Stimulated activated CD8-positive, alpha-beta memory T cell treated with anti-CD3 and anti-CD28 coated beads, Interleukin-7, amount 100 ng/mL, for 4 hours (primary cell): ENCODE data around the gene ZFHX2.

Experiments
- DNase-seq, 2 donors: peaks; one replicate each; pipeline ENCODE4 v3.0.0-alpha.2; 2020; ENCODE audit warnings: low read depth in 2 of 2

Gene ZFHX2

DNA sequence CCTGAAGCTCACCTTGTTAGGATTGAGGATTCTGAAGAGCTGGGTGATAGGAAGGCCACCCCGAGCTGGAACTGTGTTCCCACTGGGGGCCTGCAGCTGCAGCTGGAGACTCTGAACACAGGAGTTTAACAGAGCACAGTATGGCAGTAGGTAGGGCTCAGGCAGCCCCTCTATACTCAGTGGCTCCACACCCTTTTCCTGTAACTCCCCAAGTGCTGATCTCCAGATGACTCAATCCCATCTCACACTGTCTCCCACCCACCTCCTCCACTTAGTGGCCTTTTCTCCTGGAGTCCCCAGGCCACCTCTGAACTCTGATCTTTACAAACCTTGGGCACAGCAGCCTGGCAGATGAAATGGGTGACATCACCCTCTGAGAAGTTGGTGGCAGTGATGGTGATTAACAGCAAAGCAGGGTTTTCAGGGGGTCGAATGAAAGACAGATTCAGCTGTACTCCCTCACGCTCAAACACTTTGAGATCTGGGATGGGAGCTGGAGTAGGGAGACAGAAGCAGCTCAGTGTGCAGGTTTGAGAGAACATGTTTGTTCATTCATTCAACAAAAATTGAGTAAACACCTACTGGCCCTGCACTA is 8.5 kb upstream of the ZFHX2 start:
- no peak for DNase-seq

DNA sequence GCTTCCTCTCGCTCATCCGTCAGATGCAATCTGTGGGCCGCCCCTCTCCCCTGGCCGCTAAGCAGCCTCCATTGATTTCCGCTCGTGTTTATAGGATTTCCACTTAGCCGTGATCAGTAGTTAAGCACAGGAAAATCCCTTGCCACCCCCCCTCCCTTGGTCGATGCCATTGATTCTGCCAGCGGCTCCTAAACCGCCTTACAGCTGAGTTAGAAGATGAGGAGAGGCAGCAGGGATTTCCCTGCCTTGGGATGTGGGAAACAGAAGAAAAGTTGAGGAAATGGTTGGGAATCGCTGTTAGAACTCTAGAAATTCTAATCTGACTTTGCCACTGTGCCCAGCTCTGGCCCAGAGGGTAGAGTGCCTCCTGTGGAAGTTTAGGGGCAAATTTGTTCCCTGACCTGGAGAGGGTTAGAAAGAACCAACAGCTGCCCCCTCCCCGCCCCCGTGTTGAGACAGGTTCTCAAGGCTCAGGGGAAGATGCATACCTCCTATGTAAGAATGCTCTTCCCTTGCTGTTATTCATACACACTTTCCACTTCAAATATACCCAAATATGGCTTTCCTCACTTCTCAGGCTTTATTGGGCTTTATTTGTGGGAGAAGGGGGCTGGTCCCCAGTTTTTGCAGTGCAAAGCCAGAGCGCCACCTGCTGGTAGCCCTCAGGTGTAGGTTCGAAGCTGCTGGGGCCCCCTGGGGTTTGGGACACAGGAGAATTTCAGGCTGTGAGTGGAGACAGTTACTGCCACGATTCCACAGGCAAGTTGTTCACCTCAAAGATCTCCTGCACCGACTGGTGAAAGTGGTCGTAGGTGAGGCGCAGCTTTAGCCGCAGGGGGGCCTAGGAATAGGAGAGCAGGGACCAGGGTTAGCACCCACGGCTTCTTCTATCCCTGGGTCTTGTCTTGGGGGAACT is 7.7 kb upstream of the ZFHX2 start:
- DNase-seq: peak; percentile 28 to 44

DNA sequence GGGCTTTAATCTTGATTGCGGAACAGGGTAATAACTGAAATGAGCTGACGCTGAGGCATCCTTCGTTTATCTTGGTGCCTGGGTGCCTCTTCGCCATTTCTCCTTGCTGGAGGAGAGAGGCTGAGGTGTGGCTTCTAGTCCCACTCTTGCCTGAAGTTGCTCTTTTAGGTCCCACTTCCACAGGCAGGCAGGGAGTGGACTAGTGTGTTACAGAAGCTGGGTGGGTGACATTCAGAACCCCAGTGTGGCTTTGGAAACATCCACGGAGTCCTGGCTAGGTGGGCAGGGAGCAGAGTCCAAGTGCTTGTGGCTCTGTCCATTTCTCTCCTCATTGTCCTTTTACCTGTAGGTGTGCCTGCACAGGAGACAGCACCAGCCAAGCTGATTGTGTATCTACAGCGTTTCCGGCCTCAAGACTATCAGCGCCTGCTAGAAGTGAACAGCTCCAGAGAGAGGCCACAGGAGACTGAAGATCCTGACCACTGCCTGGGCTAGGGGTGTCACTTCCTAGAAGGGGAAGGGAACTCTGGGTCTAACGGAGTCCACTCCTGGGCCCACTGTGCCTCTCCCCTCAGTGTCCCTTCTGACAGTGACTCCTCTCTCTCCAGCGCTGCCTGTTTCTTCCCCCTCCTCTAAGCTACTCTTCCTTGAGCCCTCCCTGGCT is 6.9 kb upstream of the ZFHX2 start:
- DNase-seq: no peak

DNA sequence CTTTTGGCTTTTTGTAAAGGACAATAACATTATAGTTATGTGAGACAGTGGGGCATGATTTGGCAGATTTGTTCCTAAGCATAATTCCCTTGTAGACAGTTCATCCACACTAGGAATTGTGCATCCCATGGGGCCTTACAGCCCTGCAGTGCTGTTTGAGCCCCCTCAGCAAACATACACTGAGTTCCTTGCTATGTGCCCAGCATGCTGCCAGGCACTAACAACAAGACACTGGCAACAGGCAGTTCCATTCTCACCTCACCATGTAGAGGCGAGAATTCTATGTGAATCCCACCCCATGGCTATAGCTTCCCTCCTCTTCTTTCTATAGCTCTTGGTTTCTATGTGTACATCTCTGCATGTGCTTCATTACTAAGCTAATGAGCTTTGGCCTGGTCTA is 6.4 kb upstream of the ZFHX2 start:
- no peak for DNase-seq

DNA sequence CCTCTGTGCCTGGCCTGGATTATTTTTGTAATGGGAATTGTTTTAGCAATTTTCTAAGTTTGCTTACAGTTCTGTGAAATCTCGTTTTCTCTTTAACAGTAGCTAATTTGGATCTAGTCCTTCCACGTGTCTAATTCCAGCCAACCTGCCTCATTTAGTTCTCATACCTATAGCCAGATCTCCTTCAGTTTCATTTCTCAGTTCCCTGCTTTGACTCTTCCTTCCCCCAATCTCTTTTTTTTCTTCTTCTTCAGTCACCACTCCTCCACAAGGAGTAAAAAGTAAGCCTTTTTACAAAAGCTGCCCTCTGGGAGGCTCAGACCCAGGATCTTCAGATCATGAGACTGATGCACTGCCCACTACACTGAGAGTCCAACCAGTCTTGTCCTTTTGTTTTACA is 6.0 kb upstream of the ZFHX2 start:
- no peak for DNase-seq

DNA sequence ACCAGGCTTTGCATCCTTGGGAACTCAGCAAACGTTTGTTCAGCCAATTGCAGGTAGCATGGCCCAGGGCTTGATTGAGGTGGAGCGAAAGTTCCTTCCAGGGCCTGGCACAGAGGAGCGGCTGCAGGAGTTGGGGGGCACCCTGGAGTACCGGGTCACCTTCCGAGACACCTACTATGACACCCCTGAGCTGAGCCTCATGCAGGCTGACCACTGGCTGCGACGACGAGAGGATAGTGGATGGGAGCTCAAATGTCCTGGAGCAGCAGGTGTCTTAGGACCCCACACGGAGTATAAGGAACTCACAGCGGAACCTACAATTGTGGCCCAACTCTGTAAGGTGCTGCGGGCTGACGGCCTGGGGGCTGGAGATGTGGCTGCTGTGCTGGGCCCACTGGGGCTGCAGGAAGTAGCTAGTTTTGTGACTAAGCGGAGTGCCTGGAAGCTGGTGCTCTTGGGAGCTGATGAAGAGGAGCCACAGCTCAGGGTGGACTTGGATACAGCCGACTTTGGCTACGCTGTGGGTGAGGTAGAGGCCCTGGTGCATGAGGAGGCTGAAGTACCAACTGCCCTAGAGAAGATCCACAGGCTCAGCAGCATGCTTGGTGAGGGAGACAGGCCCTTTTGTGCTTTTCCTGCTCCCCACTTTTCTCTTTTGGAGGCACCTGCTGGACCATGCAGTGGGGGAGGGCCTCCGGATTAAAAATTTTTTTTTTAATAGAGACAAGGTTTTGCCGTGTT is 5.3 kb upstream of the ZFHX2 start:
- no peak for DNase-seq

DNA sequence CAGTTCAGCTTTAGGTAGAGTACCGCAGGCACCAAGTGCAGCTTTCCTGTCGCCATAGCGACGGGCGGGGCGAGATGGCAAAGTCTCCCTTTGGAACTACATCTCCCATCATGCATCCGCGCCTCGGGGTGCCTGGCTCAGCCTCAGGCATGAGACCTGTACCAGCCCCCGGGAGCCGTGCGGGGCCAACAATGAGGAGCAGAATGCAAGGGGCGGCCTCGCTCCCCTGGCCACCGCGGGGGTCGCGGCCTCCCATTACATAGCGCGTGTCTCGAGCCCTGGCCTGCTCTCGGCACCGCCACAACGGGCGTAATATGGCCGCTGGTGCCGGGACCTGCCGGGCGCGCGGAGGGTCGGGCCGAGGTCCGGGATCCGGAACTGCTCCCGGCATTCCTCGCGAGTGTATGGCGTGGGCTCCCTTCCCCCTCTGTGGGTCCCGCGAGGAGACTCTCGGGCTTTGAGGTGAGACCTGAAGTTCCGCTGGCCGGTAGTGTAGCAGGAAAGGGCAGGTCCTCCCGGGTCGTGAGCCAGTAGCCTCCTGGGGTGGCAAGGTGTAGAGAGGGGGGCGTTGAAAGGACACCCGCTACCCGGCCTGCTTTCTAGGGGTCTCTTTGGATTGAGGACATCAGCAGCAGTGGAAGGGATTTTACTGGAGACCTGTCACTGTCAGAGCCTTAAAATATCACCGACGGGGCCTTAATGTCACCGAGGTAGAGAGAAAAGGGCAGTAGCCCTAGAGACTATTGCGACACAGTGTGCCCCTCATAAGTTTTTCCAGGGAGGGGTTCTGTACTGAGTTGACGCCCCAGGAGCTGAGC is 4.5 kb upstream of the ZFHX2 start, which contains the start of gene THTPA:
Gene THTPA (plus strand): TSS at position 390 of the 818 bp plus-strand sequence. CDS start 487 bp downstream, outside the sequence.
- peak; percentile 89 for DNase-seq

DNA sequence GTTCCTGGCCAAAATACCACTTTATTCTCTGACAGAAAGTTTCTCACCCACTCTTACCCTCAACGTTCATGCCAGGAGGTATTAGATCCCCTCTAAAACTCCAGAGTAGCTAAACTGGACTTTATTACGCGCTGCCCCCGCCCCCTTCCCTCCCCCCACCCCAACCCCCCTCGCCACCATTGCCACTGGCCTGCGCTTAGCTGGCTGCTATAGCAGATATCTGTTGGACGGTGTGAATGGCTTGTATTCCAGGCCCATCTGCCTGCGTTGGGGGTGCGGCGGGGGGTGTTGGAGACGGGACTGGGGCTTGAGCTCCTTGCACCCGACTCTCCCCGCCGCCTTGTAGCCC is 3.9 kb upstream of the ZFHX2 start:
- no peak for DNase-seq

DNA sequence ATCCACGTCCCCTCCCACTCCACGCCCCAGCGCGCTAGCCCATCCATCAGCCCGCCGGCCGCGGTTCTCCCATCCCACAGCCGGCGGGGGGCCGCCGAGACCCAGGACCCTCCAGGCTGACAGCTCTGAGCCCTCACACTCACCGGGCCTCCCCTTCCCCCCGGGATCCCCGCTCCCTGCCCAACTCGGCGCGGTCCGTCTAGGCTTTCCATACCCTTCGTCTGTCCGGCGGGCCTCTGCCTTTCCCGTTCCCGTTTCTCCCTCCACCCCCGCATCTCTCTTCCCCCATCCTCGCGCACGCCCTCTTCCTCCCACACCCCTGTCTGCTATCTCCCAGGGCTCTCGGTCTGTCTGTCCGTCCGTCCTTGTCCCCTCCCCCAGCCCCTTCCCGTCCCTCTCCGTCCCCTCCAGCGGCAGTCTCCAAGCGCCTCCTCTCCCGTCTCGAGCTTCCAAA is 726 bp downstream of the ZFHX2 start:
- DNase-seq: no peak

DNA sequence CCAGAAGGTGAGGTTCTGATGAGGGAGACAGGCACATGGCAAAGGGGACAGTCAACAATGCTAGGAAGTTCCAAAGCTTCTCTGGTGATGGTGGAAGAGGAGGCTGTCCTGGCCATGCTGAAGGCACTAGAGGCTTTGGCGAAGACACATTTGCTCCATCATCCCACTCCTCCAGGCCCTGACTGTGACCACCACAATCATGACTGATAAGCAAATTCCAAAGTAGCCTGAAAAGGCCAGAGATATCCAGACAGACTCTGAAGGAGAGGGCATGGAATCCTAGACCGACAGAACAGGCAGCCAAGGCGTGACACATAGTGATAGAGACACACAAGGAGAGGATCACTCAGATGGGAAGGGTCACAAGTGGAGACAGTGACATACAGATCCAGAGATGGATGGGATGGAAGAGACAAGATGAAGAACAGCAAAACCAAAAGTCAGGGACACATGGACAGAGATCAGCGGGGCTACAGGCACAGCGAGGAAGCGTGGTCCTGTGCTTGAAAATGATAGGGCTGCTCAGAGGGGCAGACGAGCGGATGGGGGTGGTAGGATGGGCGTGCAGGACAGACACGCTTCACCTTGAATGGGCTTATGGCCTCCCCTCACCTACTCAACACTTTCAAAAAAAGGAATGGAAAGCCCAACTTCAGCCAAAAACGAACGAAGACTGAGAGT is 1.3 kb downstream of the ZFHX2 start:
- DNase-seq: no peak

DNA sequence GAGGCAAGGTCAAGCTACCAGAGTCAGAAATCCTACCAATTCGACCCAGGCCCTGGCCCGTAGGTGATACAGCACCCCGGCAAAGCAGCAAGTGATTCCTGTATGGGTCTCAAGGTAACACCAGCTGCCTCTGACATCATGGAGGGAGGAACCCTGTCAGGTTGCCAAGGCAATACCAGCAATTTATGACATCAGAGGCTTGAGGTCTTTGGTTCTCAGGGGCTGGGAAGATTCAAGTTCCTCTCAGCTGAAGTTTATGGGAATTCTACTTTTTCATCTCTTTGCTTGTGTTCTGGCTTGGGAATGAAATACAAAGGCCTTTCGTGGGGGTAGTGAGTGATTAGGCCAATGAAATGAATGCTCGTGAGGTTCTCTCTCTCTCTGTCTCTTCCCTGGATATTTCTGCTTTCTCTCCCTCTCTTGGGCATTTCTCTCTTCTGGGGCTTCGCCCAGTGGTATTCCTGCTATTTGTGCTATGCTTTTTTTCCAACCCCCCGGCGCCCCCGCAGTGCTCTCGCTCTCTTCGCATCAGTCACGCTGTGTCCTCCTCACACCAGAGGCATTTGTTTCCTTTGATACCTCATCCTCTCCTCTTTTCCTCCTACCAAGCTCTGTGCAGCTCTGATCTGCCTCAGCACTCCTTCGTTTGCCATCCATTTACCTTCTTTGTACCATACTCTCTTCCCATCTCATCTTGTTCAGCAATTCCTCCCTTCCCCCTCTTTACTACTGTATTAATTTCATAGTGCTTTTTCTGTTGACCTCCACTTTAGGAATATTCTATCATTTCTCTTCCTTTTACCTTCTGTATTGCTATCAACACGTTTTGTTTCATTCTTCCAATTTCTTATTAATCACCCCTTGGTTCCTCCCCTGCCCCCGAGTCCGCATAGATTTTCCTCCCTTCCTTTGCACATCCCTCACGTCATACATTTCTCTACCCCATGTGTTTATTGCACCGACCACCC is 2.9 kb downstream of the ZFHX2 start:
- DNase-seq: no peak

DNA sequence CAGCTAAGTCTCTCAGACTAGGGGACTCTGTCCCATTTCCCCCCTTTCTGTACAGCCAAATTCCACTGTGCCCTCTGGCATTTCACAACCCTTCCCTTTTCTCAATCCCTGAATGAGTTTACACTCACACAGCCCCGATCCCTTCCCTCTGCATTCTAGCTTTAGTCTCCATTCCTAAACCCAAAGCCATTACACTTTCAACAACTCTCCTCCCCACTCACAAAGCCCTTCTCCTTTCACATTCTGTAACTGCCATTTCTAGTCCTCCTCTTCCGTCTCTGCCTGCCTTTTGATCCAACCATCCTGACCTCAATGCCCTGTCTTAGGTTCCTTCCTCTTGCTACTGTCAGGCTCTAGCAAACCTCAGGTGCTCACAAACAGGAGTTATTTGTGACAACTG is 3.6 kb downstream of the ZFHX2 start:
- DNase-seq: no peak

DNA sequence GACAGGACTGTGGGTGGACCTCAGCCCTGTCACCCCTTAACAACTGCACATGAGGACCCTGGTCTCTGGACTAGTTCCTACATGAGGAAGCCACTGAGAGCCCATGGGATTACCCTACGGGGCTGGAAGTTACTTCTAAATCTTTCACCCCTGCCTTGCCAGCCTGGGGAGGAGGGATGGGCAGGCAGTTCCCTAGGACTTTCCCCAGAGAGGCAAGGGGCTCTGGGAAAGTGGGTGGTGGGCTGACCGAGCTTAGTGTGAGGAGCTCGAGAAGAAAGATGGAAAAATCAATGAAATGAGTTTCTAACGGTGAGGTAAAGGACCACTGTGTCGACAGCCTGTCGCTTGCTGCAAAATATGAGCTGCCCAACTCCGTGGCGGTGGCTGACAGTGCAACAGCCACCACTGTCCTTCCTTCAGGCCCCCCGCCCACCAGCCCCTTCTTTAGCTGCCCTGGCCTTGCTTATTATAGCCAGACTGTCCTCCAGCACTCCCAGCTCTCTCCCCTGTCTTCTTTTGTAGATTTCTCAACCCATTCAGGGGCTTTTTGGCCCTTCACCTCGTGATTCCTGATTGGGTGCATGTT is 5.0 kb downstream of the ZFHX2 start:
- DNase-seq: no peak

DNA sequence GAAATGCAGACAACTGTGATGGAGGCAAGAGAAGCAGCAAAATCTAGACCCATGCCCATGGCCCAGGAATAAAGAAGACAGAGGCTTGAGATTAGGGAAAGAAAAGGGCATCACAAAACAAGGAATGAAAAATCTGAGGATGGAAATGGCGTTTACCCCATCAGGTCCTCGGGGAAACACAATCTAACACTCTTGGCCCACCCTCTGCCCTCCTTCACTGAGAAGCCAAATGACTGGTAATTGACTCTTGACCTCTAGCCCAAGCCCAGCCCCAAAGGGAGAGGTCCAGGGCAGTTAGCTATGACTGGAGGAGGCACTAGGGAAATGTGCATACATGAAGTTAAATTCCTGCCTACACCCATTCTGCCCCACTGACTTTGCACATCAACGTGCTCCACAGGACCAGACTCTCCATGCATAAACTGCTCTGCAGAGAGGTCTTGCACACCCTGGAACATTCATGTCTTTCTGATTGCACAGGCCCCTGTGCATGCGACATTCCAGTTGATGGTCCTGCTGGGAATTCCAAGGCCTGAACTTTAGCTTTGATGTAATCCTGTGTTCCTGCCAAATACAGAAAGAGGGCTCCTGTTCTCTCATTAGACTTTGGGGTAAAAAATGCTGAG is 5.7 kb downstream of the ZFHX2 start:
- DNase-seq: no peak

DNA sequence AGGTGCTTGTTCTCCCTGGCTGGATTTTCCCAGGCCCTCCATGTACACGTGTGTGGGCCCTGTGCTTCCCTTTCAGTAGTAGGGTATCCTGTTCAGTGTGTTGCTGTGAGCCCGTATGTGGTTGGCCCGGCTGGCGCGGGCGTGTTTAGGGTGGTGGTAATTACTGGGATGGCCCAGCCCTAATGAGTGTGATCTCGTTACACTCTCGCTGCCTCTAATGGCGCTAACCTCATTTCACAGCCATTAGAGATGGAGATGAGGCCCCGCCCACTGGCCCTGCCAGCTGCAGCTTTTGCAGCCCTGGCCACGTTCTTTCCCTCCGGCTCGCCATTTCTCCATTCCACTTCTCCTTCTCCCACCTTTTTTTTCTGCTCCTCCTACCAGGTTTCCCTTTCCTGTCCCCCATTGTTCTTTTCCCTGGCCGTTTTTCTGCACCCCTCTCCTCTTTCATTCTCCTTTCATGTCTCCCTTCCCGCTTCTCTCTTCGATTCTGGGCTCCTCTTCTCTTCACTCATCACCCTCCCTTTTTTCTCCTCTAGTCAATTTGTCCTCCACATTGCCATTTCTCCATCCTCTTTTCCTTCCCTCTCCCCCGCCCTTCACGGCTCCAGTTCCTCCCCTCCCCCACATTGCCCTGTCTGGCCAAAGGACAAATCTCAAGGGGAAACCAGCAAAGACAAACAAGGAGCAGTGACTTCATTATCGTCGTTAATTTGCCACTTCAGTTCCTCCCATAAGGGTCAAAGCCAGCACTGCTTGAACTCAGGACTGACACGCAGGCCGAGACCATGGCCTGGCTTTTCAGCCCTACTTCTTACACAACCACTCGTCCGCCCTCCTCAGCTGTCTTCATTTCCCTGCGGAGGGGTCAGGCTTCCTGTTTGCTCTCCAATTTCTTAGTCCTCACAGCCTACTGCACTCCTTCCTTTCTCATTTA is 6.8 kb downstream of the ZFHX2 start:
- no peak for DNase-seq

DNA sequence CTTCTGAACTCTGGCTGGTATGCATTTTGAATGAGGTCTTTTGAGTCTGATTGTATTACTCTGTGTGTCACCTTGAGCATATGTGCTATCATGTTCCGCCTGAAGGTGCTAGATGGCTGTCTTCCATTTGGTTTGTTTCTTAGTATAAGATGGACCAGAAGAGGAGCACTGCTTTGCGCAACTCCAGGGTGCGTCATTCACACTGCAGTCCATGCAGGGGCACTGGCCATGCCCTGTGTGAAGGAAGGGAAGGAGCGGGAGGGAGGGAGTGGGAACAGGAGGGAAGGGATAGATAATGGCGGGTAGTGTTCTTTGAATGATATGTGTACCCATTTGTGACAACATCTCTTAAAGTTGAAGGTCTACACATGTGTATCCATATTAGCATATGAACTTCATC is 8.2 kb downstream of the ZFHX2 start:
- DNase-seq: no peak

DNA sequence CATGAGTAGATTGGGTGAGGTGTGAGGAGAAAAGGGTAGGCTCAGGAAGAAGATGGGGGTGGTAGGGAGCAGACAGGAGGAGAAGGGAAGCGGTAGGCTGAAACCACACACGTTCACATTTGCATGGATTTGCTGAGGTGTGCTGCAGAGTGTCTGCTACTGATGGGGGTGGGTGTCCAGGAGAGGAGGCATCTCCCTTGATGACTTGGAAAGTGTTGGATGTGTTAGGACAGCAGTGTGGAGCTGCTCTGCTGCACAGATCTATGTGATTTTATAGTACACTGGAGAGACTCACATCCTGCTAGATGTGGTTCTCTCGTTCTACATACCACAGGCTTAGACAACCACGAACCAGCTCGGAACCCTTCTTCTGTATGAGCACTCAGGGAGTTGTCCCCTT is 9.3 kb downstream of the ZFHX2 start:
- DNase-seq: no peak

DNA sequence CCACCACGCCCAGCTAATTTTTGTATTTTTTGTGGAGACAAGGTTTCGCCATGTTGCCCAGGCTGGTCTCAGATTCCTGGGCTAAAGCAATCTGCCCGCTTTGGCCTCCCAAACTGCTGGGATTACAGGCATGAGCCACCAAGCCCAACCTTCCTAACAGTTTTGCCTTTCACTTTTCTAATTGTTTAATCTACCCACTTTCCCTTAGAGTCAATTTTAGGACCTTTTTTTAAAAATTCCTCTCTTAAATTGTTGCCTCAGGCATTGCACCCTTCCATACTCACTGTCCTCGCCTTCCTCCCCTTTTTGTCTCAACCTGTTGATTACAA is 11.5 kb downstream of the ZFHX2 start:
- DNase-seq: no peak
